H1 (cell line): Measurements from ENCODE around the gene SHISAL1. TPM values are rescaled to one million over a fixed set of nuclear protein-coding genes. Genes with fewer than 3 reads are reported as not detected.

Experiments used
- CTCF ChIA-PET: fragments of 300-600 bp; sonication (Branson Sonifier 250); formaldehyde crosslinking; loops from one replicate; lab custom pipeline; 2021; ENCODE audit not compliant: partially characterized antibody; lab: Charles Lee
- POLR2A ChIA-PET: fragments of 300-600 bp; sonication (Branson Sonifier 250); formaldehyde crosslinking; loops from one replicate; lab custom pipeline; 2021; ENCODE audit warnings: inconsistent platforms; ENCODE audit not compliant: partially characterized antibody; lab: Charles Lee
- DNase-seq, 2 experiments: peaks; one replicate each; pipeline versions ENCODE4 v3.0.0 to v3.0.0-alpha.2; 2010 to 2022; ENCODE audit warnings: low spot score in 2 of 2, low read depth in 1 of 2, mixed read lengths in 1 of 2
- FAIRE-seq: peaks from 2 replicates; lab custom pipeline; 2011; peaks lifted over from hg19 to GRCh38; lab: Jason Lieb, UNC
- H2AFZ ChIP-seq: 2 replicates; pipeline ENCODE4 v1.8.1; 2012; ENCODE audit warnings: low read length, inconsistent platforms
- H2AK5ac ChIP-seq: 2 replicates; pipeline ENCODE4 v1.6.1; 2013; ENCODE audit warnings: low read depth, low read length
- H2BK120ac ChIP-seq: replicated peaks from 2 replicates; pipeline ENCODE3; 2013; ENCODE audit warnings: low read depth, low read length, inconsistent platforms
- H2BK12ac ChIP-seq: 2 replicates; pipeline ENCODE4 v1.6.1; 2013; ENCODE audit warnings: low read depth, low read length
- H2BK15ac ChIP-seq: 2 replicates; pipeline ENCODE4 v1.6.1; 2013; ENCODE audit warnings: low read length
- H2BK20ac ChIP-seq: 2 replicates; pipeline ENCODE4 v1.6.1; 2013; ENCODE audit warnings: low read length
- H2BK5ac ChIP-seq: 2 replicates; pipeline ENCODE4 v1.6.1; 2013; ENCODE audit warnings: low read depth, low read length
- H3K14ac ChIP-seq: 2 replicates; pipeline ENCODE4 v1.6.1; 2013; ENCODE audit warnings: inconsistent platforms; ENCODE audit not compliant: insufficient read length
- H3K18ac ChIP-seq: 2 replicates; pipeline ENCODE4 v1.6.1; 2013; ENCODE audit warnings: low read length; ENCODE audit errors: extremely low read depth
- H3K23ac ChIP-seq: 2 replicates; pipeline ENCODE4 v1.6.1; 2013; ENCODE audit warnings: inconsistent platforms; ENCODE audit not compliant: insufficient read length
- H3K23me2 ChIP-seq: 2 replicates; pipeline ENCODE4 v1.6.1; 2013; ENCODE audit warnings: low read depth, low read length
- H3K27ac ChIP-seq: 2 replicates; pipeline ENCODE4 v1.6.1; 2011; ENCODE audit warnings: low read depth, low read length, inconsistent platforms
- H3K27me3 ChIP-seq, 4 experiments: replicated peaks in 1 of 4; 1 replicate in 1 of 4; 2 replicates in 3 of 4; pipeline versions ENCODE4 v1.6.1 to v1.8.1; 2011 to 2013; ENCODE audit warnings: low read length in 3 of 4, mild to moderate bottlenecking in 3 of 4, inconsistent platforms in 2 of 4, mixed read lengths in 2 of 4, moderate library complexity in 1 of 4; ENCODE audit not compliant: control insufficient read depth in 3 of 4, insufficient read depth in 3 of 4; ENCODE audit errors: extremely low read depth in 1 of 4
- H3K36me3 ChIP-seq, 4 experiments: 2 replicates each; pipeline versions ENCODE4 v1.6.1 to v1.8.1; 2011 to 2013; ENCODE audit warnings: mild to moderate bottlenecking in 4 of 4, low read length in 3 of 4, moderate library complexity in 2 of 4, control low read depth in 1 of 4, inconsistent platforms in 1 of 4; ENCODE audit not compliant: insufficient read depth in 4 of 4, control insufficient read depth in 2 of 4
- H3K4ac ChIP-seq: replicated peaks from 2 replicates; pipeline ENCODE3; 2013; ENCODE audit warnings: low read length, low read depth, mixed read lengths, inconsistent platforms; ENCODE audit not compliant: insufficient read length
- H3K4me1 ChIP-seq, 4 experiments: replicated peaks in 1 of 4; 1 replicate in 1 of 4; 2 replicates in 3 of 4; pipeline versions ENCODE4 v1.6.1 to v1.8.1; 2011 to 2013; ENCODE audit warnings: low read length in 3 of 4, inconsistent platforms in 2 of 4, mixed read lengths in 1 of 4; ENCODE audit not compliant: insufficient read depth in 4 of 4, control insufficient read depth in 3 of 4
- H3K4me2 ChIP-seq, 2 experiments: 2 replicates each; pipeline versions ENCODE4 v1.6.1 to v1.8.1; 2011 to 2013; ENCODE audit warnings: low read depth in 2 of 2, low read length in 2 of 2, control low read depth in 1 of 2, inconsistent platforms in 1 of 2, mild to moderate bottlenecking in 1 of 2; ENCODE audit not compliant: insufficient read depth in 1 of 2
- H3K4me3 ChIP-seq, 4 experiments: fragments of 200-600, 300-600 bp in 1 of 4; sonication (generic), shearing (Covaris generic), sonication (Bioruptor Twin) in 1 of 4; 2 replicates each; pipeline versions ENCODE4 v1.5.1 to v1.8.1; 2011 to 2016; ENCODE audit warnings: low read length in 4 of 4, low read depth in 3 of 4, control low read depth in 2 of 4, inconsistent platforms in 2 of 4, mild to moderate bottlenecking in 2 of 4, mixed read lengths in 1 of 4, moderate library complexity in 1 of 4; ENCODE audit not compliant: insufficient read depth in 2 of 4; ENCODE audit errors: extremely low read depth in 1 of 4
- H3K56ac ChIP-seq: replicated peaks from 2 replicates; pipeline ENCODE3; 2013; ENCODE audit warnings: low read depth, mild to moderate bottlenecking, mixed read lengths, low read length, inconsistent platforms; ENCODE audit not compliant: insufficient read length
- H3K79me1 ChIP-seq: 2 replicates; pipeline ENCODE4 v1.6.1; 2013; ENCODE audit warnings: low read depth, low read length, control low read depth
- H3K79me2 ChIP-seq, 2 experiments: 2 replicates each; pipeline versions ENCODE4 v1.6.1 to v1.8.1; 2012 to 2013; ENCODE audit warnings: low read length in 2 of 2, mild to moderate bottlenecking in 2 of 2, inconsistent platforms in 1 of 2; ENCODE audit not compliant: insufficient read depth in 2 of 2, control insufficient read depth in 1 of 2
- H3K9ac ChIP-seq, 4 experiments: replicated peaks in 1 of 4; 1 replicate in 1 of 4; 2 replicates in 3 of 4; pipeline versions ENCODE4 v1.6.1 to v1.8.1; 2011 to 2013; ENCODE audit warnings: low read depth in 3 of 4, low read length in 3 of 4, control low read depth in 2 of 4, mild to moderate bottlenecking in 2 of 4, moderate library complexity in 2 of 4, inconsistent platforms in 1 of 4; ENCODE audit errors: extremely low read depth in 1 of 4
- H3K9me3 ChIP-seq, 2 experiments: 2 replicates each; pipeline versions ENCODE4 v1.6.1 to v1.8.1; 2012 to 2013; ENCODE audit warnings: mild to moderate bottlenecking in 2 of 2, moderate library complexity in 2 of 2, control low read depth in 1 of 2, inconsistent platforms in 1 of 2, low read depth in 1 of 2, low read length in 1 of 2, mixed read lengths in 1 of 2; ENCODE audit not compliant: insufficient read depth in 2 of 2
- H4K20me1 ChIP-seq, 2 experiments: replicated peaks in 1 of 2; 2 replicates each; pipeline versions ENCODE3 to v1.8.1; 2011 to 2013; ENCODE audit warnings: inconsistent platforms in 2 of 2, low read length in 2 of 2, mild to moderate bottlenecking in 1 of 2; ENCODE audit not compliant: insufficient read depth in 2 of 2, control insufficient read depth in 1 of 2
- H4K5ac ChIP-seq: 2 replicates; pipeline ENCODE4 v1.6.1; 2013; ENCODE audit warnings: low read length, low read depth, mixed read lengths, inconsistent platforms; ENCODE audit not compliant: insufficient read length
- H4K8ac ChIP-seq: 2 replicates; pipeline ENCODE4 v1.8.0; 2013; ENCODE audit warnings: mild to moderate bottlenecking, moderate library complexity, low read length, inconsistent platforms; ENCODE audit not compliant: insufficient read depth; ENCODE audit errors: extremely low read depth
- H4K91ac ChIP-seq: replicated peaks from 2 replicates; pipeline ENCODE3; 2013; ENCODE audit warnings: low read length, mixed read lengths, inconsistent platforms; ENCODE audit not compliant: insufficient read length
- GABPA ChIP-seq: IDR thresholded peaks from 2 replicates; pipeline ENCODE4 v1.6.1; 2011; ENCODE audit warnings: mild to moderate bottlenecking, low read length, moderate library complexity, borderline replicate concordance; ENCODE audit not compliant: insufficient read depth
- HDAC2 ChIP-seq, 2 experiments: fragments of 300-600 bp in 1 of 2; sonication (generic) in 1 of 2; IDR thresholded peaks; 2 replicates each; pipeline ENCODE4 v1.6.1; 2011 to 2012; ENCODE audit warnings: low read depth in 2 of 2, low read length in 2 of 2, mild to moderate bottlenecking in 2 of 2, moderate library complexity in 2 of 2, borderline replicate concordance in 1 of 2, inconsistent platforms in 1 of 2
- KDM5A ChIP-seq: fragments of 200-600 bp; IDR thresholded peaks from 2 replicates; pipeline ENCODE4 v1.7.1; 2012; ENCODE audit warnings: mild to moderate bottlenecking, low read length, inconsistent platforms, mixed read lengths
- MAFK ChIP-seq: IDR thresholded peaks from 2 replicates; pipeline ENCODE4 v1.6.1; 2012; ENCODE audit warnings: low read depth, mild to moderate bottlenecking, improper control_type of control experiment, low read length
- TAF7 ChIP-seq: optimal IDR thresholded peaks from 2 replicates; pipeline ENCODE3; 2011; ENCODE audit warnings: low read depth, mild to moderate bottlenecking, inconsistent platforms, low read length, moderate library complexity, borderline replicate concordance
- WGBS, 2 experiments: shearing (Covaris generic) in 1 of 2; methylation state at CpG; one replicate each; pipeline versions ENCODE4 v1.1.6 to v1.1.7; 2013 to 2015; ENCODE audit warnings: low lambda C conversion rate in 2 of 2, mixed read lengths in 2 of 2, inconsistent platforms in 1 of 2, low coverage in 1 of 2, missing lambda C conversion rate in 1 of 2; ENCODE audit not compliant: insufficient replicate concordance in 2 of 2, insufficient coverage in 1 of 2, insufficient read length in 1 of 2; ENCODE audit errors: extremely low coverage in 1 of 2, missing lambda C conversion rate in 1 of 2; 5-methylcytosine and 5-hydroxymethylcytosine counted together
- polyA plus RNA-seq, 7 experiments: library from polyadenylated mRNA; depleted of rRNA in 3 of 7; stranded (reverse) in 5 of 7; unstranded in 2 of 7; fragments of >200 nt in 5 of 7; fragments of 200-250 nt in 2 of 7; gene quantifications; 1 replicate in 5 of 7; 2 replicates in 1 of 7; 4 replicates in 1 of 7; pipeline versions ENCODE4 v1.2.1 to v1.2.3, GENCODE V29; 2011 to 2013; ENCODE audit warnings: missing spikeins in 2 of 7, mixed read lengths in 2 of 7
- total RNA-seq: library from RNA; stranded (reverse); fragmentation: NEBNext Ultra II Directional; extraction: Animal tissue kit (Norgen Biotek cat#: 25700); gene quantifications from 2 replicates; pipeline ENCODE4 v1.2.1, GENCODE V29; 2021

Gene SHISAL1
- total and polyA plus RNA-seq, 2 of the 8 experiments (the other 6 are each of a cell fraction or from before 2014, with no cell fraction given): 3.7 to 5.8 TPM

- WGBS, 2 experiments: 85% methylated on average over 4 of the region's 6 CpGs; no CpG with 5 or more reads in 1 of the 2 experiments
Observed at GRCh38 chr22:44347549-44347948, 34.8 kb upstream of the SHISAL1 start.

More at GRCh38 chr22:44347549-44347948, 34.8 kb upstream of the SHISAL1 start:
- Histone ChIP-seq H3K4me3 (no peak overlapping the region), H4K5ac (no peak overlapping the region), H2BK15ac (peak overlapping the region; percentile 46), H3K18ac (no peak overlapping the region), H3K9me3 (no peaks in the 10 kb centered on the region), H3K9ac (no peak overlapping the region), H2BK120ac (no peak overlapping the region), H2AFZ (no peak overlapping the region), H3K4me2 (no peak overlapping the region), H3K23me2 (peaks cover 4% of the 10 kb centered on the region; the same call in 1 of the 2 replicates), H2AK5ac (no peak overlapping the region), H3K14ac (no peak overlapping the region), H3K4ac (no peak overlapping the region), H3K23ac (no peak overlapping the region), H2BK5ac (no peak overlapping the region), H3K36me3 (no peaks in the 10 kb centered on the region), H3K27me3 (no peaks in the 10 kb centered on the region), H4K91ac (no peak overlapping the region), H3K27ac (no peak overlapping the region), H4K8ac (no peak overlapping the region), H3K79me2 (no peaks in the 10 kb centered on the region), H3K4me1 (peaks cover 0 to 3% (median 2%) of the 10 kb centered on the region in 4 experiments; a peak in 4 of 7 replicates), H2BK20ac (no peak overlapping the region), H4K20me1 (no peaks in the 10 kb centered on the region), H2BK12ac (no peak overlapping the region), H3K56ac (no peak overlapping the region), H3K79me1 (no peaks in the 10 kb centered on the region; the same call in 1 of the 2 replicates)
- ChIA-PET CTCF (interaction anchor here (0.9 to 2.3 kb wide), 3 partner anchors 12 to 354 kb away, joined by 3 to 8 read pairs (median 5); no protein-coding TSS in a partner anchor), POLR2A (no interaction called here)
- TF ChIP-seq HDAC2 (IDR thresholded peaks at IDR 0.05; ENCODE audit: borderline replicate concordance in 1 of 2, low read depth in 2 of 2, low read length in 2 of 2) (no peak), KDM5A (no peak), MAFK (peak; percentile 89), GABPA (no peak), TAF7 (no peak)
- FAIRE-seq: no peak
- no peak for DNase-seq
